Measurements from ENCODE around the gene PPP3CA. TPM values are rescaled to one million over a fixed set of nuclear protein-coding genes. Genes with fewer than 3 reads are reported as not detected.

The PPP3CA gene
- total and polyA plus RNA-seq, 2 of the 8 experiments (the other 6 are each of a cell fraction or from before 2014, with no cell fraction given): 7.9 to 35.0 TPM

GRCh38 chr4:101102114-101102742 is 245.1 kb downstream of the PPP3CA start:
- no peak overlapping the region for H2BK120ac ChIP-seq (replicated peaks; ENCODE audit: low read depth, low read length)
- POLR2A ChIA-PET (ENCODE audit: partially characterized antibody): no interaction called here
- TF ChIP-seq SIRT6 (IDR thresholded peaks at IDR 0.05; ENCODE audit: low read length) (no peak), SUZ12 (IDR thresholded peaks at IDR 0.05; ENCODE audit: low read length) (no peak), TBP (IDR thresholded peaks at IDR 0.05; ENCODE audit: low read depth, low read length) (no peak), POLR2A (IDR thresholded peaks at IDR 0.05; ENCODE audit: control extremely low read depth in 1 of 2, low read depth in 2 of 2, low read length in 2 of 2) (no peak), ASH2L (IDR thresholded peaks at IDR 0.05; ENCODE audit: low read length) (no peak), CREB1 (IDR thresholded peaks at IDR 0.05) (no peak), SAP30 (IDR thresholded peaks at IDR 0.05; ENCODE audit: insufficient read depth, insufficient replicate concordance, low read length) (no peak), CBX8 (IDR thresholded peaks at IDR 0.05; ENCODE audit: borderline replicate concordance, low read depth, low read length) (no peak), ATF3 (IDR thresholded peaks at IDR 0.05; ENCODE audit: insufficient read depth, low read depth, low read length) (no peak), KDM1A (IDR thresholded peaks at IDR 0.05; ENCODE audit: borderline replicate concordance, low read length) (no peak), EZH2 (IDR thresholded peaks at IDR 0.05; ENCODE audit: low read depth, low read length, severe bottlenecking) (no peak)

More at GRCh38 chr4:101102114-101102742, 245.1 kb downstream of the PPP3CA start:
- no peak for DNase-seq (ENCODE audit: low read depth in 1 of 2, low spot score in 2 of 2)
- no peak overlapping the region for H4K5ac ChIP-seq (ENCODE audit: insufficient read length, low read depth, low read length)
- WGBS, 2 experiments (ENCODE audit: extremely low coverage in 1 of 2, insufficient coverage in 1 of 2, insufficient read length in 1 of 2, insufficient replicate concordance in 2 of 2, low coverage in 1 of 2, low lambda C conversion rate in 2 of 2, missing lambda C conversion rate in 1 of 2): 78% methylated on average over 1 of the region's 1 CpG; no CpG with 5 or more reads in 1 of the 2 experiments
- CTCF ChIA-PET (ENCODE audit: partially characterized antibody): interaction anchor here (2.1 kb wide), 1 partner anchor 15 kb away, joined by 8 read pairs; no protein-coding TSS in a partner anchor
- no peaks in the 10 kb centered on the region for H3K79me1 ChIP-seq (ENCODE audit: low read depth, low read length)
- no peak overlapping the region for H4K91ac ChIP-seq (replicated peaks; ENCODE audit: insufficient read length, low read length)
- H3K4ac ChIP-seq (replicated peaks; ENCODE audit: insufficient read length, low read depth, low read length): no peak overlapping the region
- H3K9me3 ChIP-seq (ENCODE audit: insufficient read depth in 2 of 2, low read depth in 1 of 2, low read length in 1 of 2): no peaks in the 10 kb centered on the region
- H3K56ac ChIP-seq (replicated peaks; ENCODE audit: insufficient read length, low read depth, low read length): no peak overlapping the region
- no peaks in the 10 kb centered on the region; a peak in 1 of 8 replicates for H3K36me3 ChIP-seq (ENCODE audit: control insufficient read depth in 2 of 4, insufficient read depth in 4 of 4, low read length in 3 of 4)
- no peak overlapping the region for H3K27ac ChIP-seq (ENCODE audit: low read depth, low read length)
- no peaks in the 10 kb centered on the region for H3K79me2 ChIP-seq (ENCODE audit: control insufficient read depth in 1 of 2, insufficient read depth in 2 of 2, low read length in 2 of 2)
- no peak overlapping the region for H3K14ac ChIP-seq (ENCODE audit: insufficient read length)
- H4K8ac ChIP-seq (ENCODE audit: extremely low read depth, insufficient read depth, low read length): no peak overlapping the region
- H3K23me2 ChIP-seq (ENCODE audit: low read depth, low read length): no peaks in the 10 kb centered on the region
- no peak overlapping the region for H2AK5ac ChIP-seq (ENCODE audit: low read depth, low read length)
- no peak overlapping the region for H3K18ac ChIP-seq (ENCODE audit: extremely low read depth, low read length)
- no peak overlapping the region for H3K23ac ChIP-seq (ENCODE audit: insufficient read length)
- no peak overlapping the region for H2BK20ac ChIP-seq (ENCODE audit: low read length)
- no peak overlapping the region for H2BK15ac ChIP-seq (ENCODE audit: low read length)
- no peak for FAIRE-seq
- H2AFZ ChIP-seq (ENCODE audit: low read length): no peak overlapping the region
- H3K4me1 ChIP-seq (replicated peaks in 1 of 4; ENCODE audit: control insufficient read depth in 3 of 4, insufficient read depth in 4 of 4, low read length in 3 of 4): peaks cover 0 to 5% (median 2%) of the 10 kb centered on the region in 4 experiments; a peak in 3 of 7 replicates
- H3K4me3 ChIP-seq (ENCODE audit: extremely low read depth in 1 of 4, insufficient read depth in 2 of 4, low read depth in 3 of 4, low read length in 4 of 4): no peak overlapping the region
- H3K27me3 ChIP-seq (replicated peaks in 1 of 4; ENCODE audit: control insufficient read depth in 3 of 4, extremely low read depth in 1 of 4, insufficient read depth in 3 of 4, low read length in 3 of 4): no peaks in the 10 kb centered on the region
- no peak overlapping the region for H2BK12ac ChIP-seq (ENCODE audit: low read depth, low read length)
- H3K4me2 ChIP-seq (ENCODE audit: insufficient read depth in 1 of 2, low read depth in 2 of 2, low read length in 2 of 2): no peak overlapping the region
- H3K9ac ChIP-seq (replicated peaks in 1 of 4; ENCODE audit: extremely low read depth in 1 of 4, low read depth in 3 of 4, low read length in 3 of 4): no peak overlapping the region
- no peak overlapping the region for H2BK5ac ChIP-seq (ENCODE audit: low read depth, low read length)
- H4K20me1 ChIP-seq (replicated peaks in 1 of 2; ENCODE audit: control insufficient read depth in 1 of 2, insufficient read depth in 2 of 2, low read length in 2 of 2): no peaks in the 10 kb centered on the region

All from H1 (cell line).